ENCODE data around the gene DAP.
"Not testable (repeated sequence)": the region's sequence is repeated elsewhere in the genome, so short reads cannot be mapped to it uniquely, and the experiment has no call there.

Gene DAP

GRCh38 chr5:10734037-10734709 lies 26.9 kb downstream of the DAP start:
- no peak for DNase-seq (ENCODE audit: low spot score)

- DNase-seq (ENCODE audit: low spot score) = no peak
Measured at GRCh38 chr5:10733426-10733825, 27.6 kb downstream of the DAP start.

GRCh38 chr5:10731913-10732312 lies 29.1 kb downstream of the DAP start:
- DNase-seq (ENCODE audit: low spot score) = no peak

DNA sequence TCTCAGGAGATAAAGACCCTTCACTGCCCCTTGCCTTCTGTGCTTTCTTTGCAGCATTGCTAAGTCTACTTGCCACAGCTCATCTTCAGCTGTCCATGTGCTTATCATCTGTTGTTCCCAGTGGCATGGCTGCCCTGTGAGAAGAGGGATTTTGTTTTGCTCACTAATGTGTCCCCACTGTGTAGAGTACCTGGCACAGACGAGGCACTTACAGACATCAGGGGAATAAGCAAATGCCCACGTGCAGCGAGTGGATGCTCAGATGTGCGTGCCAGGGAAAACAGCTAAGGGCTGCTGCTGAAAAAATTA lies 31.0 kb downstream of the DAP start:
- no peak for DNase-seq (ENCODE audit: low spot score)

- no peak for DNase-seq (ENCODE audit: low spot score)
Measured at GRCh38 chr5:10729320-10730042, 31.6 kb downstream of the DAP start.

- no peak for DNase-seq (ENCODE audit: low spot score)
Measured at GRCh38 chr5:10728679-10729078, 32.4 kb downstream of the DAP start.

GRCh38 chr5:10727861-10728260 lies 33.2 kb downstream of the DAP start:
- DNase-seq (ENCODE audit: low spot score) = no peak

DNA sequence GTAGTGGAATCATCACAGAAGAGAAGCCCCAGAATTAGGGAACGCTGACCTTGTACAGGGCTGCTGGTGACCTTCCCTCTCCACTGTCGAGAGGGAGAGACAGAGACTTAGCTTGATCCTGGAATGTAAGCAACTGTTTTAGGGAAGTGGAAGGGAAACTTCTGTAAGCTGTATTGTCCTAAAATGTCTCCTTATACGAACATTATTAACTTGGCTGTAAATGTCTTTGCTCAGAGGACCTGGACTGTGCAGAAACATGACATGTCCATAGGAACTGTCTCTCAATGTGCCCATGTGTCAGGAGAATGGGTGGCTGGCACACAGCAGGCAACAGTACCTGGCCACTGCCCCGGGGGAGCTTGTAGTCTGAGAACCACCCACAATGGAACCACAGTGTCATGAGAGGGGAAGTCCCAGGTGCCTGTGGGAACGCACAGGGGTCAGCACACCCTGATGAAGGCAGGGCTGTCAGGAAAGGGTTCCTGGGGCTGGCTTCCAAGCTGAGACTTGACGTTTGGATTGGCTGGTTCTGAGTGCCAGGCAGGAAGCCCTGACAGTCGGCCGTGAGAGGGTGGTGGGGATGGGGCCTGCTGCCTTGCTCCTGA lies 34.0 kb downstream of the DAP start:
- DNase-seq (ENCODE audit: low spot score) = no peak

- no peak for DNase-seq (ENCODE audit: low spot score)
Measured at GRCh38 chr5:10726179-10726912, 34.7 kb downstream of the DAP start.

- no peak for DNase-seq (ENCODE audit: low spot score)
Measured at GRCh38 chr5:10725636-10726035, 35.4 kb downstream of the DAP start.

DNA sequence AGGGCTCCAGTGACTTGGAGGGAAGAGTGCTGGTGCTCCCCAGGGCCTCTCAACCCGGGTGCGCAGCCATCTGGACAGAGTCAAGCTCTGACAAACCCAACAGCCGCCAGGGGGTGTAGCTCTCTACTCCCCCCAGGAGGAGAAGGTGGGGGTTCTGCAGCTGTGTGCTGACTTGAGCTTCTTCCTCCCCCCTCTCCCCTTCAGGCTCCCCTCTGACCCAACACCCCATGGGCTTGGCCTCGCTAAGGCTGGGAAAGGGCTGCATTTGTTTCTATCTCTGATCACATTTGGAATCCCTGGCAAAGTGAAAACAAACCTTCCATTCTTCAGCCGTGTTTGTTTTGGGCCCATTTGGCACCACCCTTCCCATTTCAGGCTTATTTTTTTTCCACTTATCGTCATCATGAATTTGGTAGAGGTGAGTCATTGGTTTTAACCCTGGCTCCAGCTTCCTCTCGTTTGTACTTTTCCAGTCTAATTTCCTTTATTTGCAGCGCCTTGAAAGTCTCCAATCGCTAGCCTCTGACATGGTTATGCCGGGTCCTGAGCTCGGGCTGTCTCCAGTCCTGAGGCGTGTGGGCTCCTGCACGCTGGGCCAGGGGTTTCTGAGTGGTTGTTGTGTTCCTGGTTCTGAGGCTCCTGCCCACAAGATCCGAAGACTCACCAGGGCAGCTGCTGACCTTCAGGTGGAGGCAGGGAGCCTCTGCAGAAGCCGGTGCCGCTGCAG lies 36.1 kb downstream of the DAP start:
- DNase-seq (ENCODE audit: low spot score) = no peak

- no peak for DNase-seq (ENCODE audit: low spot score)
Measured at GRCh38 chr5:10723514-10723913, 37.5 kb downstream of the DAP start.

GRCh38 chr5:10720766-10721165 lies 40.3 kb downstream of the DAP start:
- DNase-seq (ENCODE audit: low spot score) = not testable (repeated sequence)

DNA sequence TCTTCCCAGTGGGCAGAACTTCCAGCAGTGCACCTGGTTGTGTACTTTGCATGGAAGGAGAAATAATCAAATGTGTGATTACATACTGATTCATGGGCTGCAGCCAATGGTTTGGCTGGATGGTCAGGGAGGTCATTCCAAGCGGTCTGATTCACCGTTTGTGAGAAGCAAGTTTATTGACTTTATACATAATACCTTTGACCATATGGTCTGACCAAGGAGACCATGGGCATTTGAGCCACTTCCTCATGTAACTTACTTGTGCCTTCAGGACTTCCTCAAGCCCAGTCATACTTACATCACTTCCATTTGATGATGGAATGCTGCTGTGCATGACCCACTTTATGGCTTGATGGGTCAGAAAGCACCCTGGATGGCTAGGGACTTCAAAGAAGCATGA lies 41.1 kb downstream of the DAP start:
- no peak for DNase-seq (ENCODE audit: low spot score)

DNA sequence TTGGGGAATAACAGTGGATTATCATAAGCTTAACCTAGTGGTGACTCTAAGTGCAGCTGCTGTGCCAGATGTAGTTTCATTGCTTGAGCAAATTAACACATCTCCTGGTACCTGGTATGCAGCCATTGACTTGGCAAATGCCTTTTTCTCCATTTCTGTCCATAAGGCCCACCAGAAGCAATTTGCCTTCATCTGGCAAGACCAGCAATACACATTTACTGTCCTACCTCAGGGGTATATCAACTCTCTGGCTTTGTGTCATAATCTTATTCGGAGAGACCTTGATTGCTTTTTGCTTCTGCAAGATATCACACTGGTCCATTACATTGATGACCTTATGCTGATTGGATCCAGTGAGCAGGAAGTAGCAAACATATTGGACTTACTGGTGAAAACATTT lies 42.4 kb downstream of the DAP start:
- DNase-seq (ENCODE audit: low spot score) = not testable (repeated sequence)

- not testable (repeated sequence) for DNase-seq (ENCODE audit: low spot score)
Measured at GRCh38 chr5:10716825-10717224, 44.2 kb downstream of the DAP start.

- DNase-seq (ENCODE audit: low spot score) = no peak
Measured at GRCh38 chr5:10715605-10716290, 45.3 kb downstream of the DAP start.

- no peak for DNase-seq (ENCODE audit: low spot score)
Measured at GRCh38 chr5:10712574-10713366, 48.3 kb downstream of the DAP start.

DNA sequence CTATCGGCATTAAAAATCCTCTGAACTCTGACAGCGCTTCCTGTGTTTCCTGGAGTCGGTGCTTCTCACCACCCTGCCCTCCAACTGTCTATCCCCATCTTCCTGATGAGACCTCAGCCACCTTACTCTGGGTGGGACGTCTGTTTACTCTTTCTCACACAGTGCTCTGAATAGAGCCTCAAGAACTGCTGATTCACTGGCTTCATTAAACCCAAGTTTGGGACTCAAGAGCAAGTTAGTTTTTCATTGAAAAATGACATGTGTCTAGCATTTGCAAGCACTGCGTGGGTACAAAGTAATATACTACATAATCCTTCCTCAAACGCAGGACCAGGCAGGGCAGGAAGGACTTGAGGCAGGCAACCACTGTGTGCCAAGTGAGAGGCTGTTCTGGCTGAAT lies 49.5 kb downstream of the DAP start:
- DNase-seq (ENCODE audit: low spot score) = no peak

DNA sequence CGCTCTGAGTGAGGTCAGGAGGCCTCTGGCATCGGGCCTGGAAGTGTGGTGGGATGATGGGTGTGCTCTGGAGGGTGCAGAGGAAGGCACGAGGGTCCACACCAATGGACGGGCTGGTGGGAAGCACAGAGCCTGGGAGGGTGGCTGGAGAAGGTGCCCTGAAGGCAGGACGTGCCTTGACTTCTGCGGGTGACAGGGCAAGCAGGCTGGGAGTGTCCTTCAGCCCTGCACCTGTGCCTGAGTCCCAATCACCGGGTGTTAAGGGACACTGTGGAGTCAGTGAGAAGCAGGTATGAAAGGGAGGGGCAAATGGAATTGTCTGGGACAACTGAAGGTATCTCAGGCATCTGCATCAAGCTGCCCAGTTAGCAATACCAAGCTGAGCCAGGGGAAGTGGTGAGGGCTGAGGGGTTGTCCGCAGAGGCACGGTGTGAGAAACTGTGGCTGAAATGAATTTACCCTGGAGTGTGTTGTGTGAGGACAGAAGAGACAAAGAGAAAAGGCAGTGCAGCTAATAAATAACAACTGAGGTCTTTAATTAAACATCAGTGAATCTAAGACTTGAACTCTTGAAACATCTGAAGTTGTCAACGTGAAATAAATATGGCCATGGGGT lies 50.4 kb downstream of the DAP start:
- DNase-seq (ENCODE audit: low spot score) = no peak

Measured in CD4-positive, alpha-beta T cell treated with Interleukin-6 at 100 ng/mL for 8 hours (primary cell).